ENCODE results near the gene ZSCAN21. TPM values are rescaled to one million over a fixed set of nuclear protein-coding genes. Genes with fewer than 3 reads are reported as not detected.

ZSCAN21 gene
- polyA plus RNA-seq, 2 of the 4 experiments (the other 2 are of a cell fraction): 9.1 to 18.3 TPM

DNA sequence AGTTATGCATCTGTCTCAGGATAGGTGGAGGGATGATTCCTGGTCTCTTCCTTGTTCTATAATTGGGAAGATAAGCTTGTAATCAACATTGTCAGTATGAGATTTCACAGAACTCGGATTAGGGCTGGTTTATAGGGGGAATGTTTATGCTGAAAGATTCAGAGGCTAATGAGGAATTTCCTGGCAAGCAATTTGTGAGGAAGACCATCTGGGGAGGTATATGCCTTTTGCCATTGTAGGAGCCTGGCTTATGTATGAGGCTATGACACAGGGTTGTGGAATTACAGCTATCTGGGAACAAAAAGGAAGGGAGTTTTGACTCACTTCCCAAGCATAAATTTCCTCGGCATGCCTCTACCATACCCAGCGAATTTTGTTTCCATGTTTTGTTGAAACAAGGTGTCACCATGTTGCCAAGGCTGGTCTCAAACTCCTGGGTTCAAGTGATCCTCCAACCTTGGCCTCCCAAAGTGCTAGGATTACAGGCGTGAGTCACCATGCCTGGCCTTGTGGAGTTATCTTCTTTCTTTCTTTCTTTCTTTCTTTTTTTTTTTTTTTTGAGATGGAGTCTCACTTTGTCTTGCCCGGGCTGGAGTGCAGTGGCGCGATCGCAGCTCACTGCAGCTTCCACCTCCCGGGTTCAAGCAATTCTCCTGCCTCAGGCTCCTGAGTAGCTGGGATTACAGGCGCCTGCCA lies 37.6 kb downstream of the ZSCAN21 start:
- no peak overlapping the region for H3K4me2 ChIP-seq
- H3K4me1 ChIP-seq: peaks cover 14% of the 10 kb centered on the region
- H3K4me3 ChIP-seq: no peak overlapping the region
- POLR2A ChIA-PET: interaction anchor here (0.6 to 4.8 kb wide), 2 partner anchors 14 to 93 kb away, joined by 3 to 46 read pairs; partner anchors contain the start of genes AP4M1 and MCM7
- FAIRE-seq (no peak), DNase-seq (ENCODE audit: low read depth in 1 of 2, low spot score in 1 of 2) (peak in 1 of 2 experiments; percentile 56), ATAC-seq (peak in 1 of 2 experiments; percentile 3; a peak in 1 of 6 replicates)
- CTCF ChIA-PET: interaction anchor here (0.6 to 1.9 kb wide), 2 partner anchors 15 to 78 kb away, joined by 3 to 4 read pairs; partner anchors contain the start of gene AP4M1
- H3K27ac ChIP-seq: 0 out of 6 replicates have a peak overlapping the region, but pooled peaks of 1 of the 2 experiments have one; percentile 23
- TF ChIP-seq RNF2 (IDR thresholded peaks at IDR 0.05; ENCODE audit: borderline replicate concordance, low read depth) (no peak), FOXS1 (CRISPR knock-in tag; IDR thresholded peaks at IDR 0.05) (no peak), TP53 (CRISPR knock-in tag; IDR thresholded peaks at IDR 0.05) (no peak), FOSL2 (IDR thresholded peaks at IDR 0.05) (no peak), FOSL2 (CRISPR knock-in tag; IDR thresholded peaks at IDR 0.05) (peak; percentile 34; the same call in 1 of the 2 replicates)
- TF ChIP-seq, protein P1, sequence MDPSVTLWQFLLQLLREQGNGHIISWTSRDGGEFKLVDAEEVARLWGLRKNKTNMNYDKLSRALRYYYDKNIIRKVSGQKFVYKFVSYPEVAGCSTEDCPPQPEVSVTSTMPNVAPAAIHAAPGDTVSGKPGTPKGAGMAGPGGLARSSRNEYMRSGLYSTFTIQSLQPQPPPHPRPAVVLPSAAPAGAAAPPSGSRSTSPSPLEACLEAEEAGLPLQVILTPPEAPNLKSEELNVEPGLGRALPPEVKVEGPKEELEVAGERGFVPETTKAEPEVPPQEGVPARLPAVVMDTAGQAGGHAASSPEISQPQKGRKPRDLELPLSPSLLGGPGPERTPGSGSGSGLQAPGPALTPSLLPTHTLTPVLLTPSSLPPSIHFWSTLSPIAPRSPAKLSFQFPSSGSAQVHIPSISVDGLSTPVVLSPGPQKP (IDR thresholded peaks at IDR 0.05; ENCODE audit: low read depth, low read length): no peak
- TF ChIP-seq, protein P2, sequence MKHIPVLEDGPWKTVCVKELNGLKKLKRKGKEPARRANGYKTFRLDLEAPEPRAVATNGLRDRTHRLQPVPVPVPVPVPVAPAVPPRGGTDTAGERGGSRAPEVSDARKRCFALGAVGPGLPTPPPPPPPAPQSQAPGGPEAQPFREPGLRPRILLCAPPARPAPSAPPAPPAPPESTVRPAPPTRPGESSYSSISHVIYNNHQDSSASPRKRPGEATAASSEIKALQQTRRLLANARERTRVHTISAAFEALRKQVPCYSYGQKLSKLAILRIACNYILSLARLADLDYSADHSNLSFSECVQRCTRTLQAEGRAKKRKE (CRISPR knock-in tag; IDR thresholded peaks at IDR 0.05; ENCODE audit: low read depth): no peak
- H3K9me3 ChIP-seq: no peaks in the 10 kb centered on the region
- WGBS (ENCODE audit: missing lambda C conversion rate): 70% methylated on average over 10 of the region's 10 CpGs

DNA sequence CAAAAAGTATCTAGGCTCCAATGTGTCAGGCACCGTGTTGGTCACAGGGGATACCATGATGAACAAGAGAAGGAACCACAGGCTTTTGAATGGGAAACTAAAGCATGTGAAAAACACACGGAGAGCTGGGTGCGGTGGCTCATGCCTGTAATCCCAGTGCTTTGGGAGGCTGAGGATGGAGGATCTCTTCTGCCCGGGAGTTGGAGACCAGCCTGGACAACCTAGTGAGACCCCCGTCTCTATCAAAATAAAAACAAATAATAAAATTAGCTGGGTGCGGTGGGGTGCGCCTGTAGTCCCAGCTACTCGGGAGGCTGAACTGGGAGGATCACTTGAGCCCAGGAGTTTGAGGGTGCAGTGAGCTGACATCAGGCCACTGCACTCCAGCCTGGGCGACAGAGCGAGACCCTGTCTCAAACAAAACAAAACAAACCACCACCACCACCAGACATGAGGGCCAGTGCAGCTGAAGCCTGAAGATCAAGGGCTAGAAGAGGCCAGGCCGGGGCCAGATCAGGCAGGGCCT lies 38.6 kb downstream of the ZSCAN21 start:
- DNase-seq (ENCODE audit: low read depth in 1 of 2, low spot score in 1 of 2) (no peak), ATAC-seq (no peak), FAIRE-seq (no peak)
- ChIA-PET POLR2A (interaction anchor here (0.6 to 4.8 kb wide), 3 partner anchors 13 to 341 kb away, joined by 3 to 46 read pairs (median 3); partner anchors contain the start of genes AP4M1, MCM7 and ZCWPW1), CTCF (interaction anchor here (0.6 to 1.9 kb wide), 3 partner anchors 14 to 95 kb away, joined by 3 to 4 read pairs (median 3); partner anchors contain the start of gene AP4M1)
- WGBS (ENCODE audit: missing lambda C conversion rate): 85% methylated on average over 11 of the region's 11 CpGs
- peak overlapping the region; percentile 69 for H3K4me3 ChIP-seq
- peak overlapping the region; percentile 88 to 94 for H3K27ac ChIP-seq
- peaks cover 14% of the 10 kb centered on the region for H3K4me1 ChIP-seq
- H3K4me2 ChIP-seq: peak overlapping the region; percentile 86
- no peak for TF ChIP-seq RARB (CRISPR knock-in tag; IDR thresholded peaks at IDR 0.05)
- no peak for TF ChIP-seq HDAC2 (IDR thresholded peaks at IDR 0.05)
- no peak for TF ChIP-seq EP300 (IDR thresholded peaks at IDR 0.05)
- TF ChIP-seq CHD2 (IDR thresholded peaks at IDR 0.05; ENCODE audit: low read length, partially characterized antibody): no peak
- TF ChIP-seq RCOR1 (IDR thresholded peaks at IDR 0.05; ENCODE audit: low read depth, low read length): no peak
- no peaks in the 10 kb centered on the region for H3K9me3 ChIP-seq

DNA sequence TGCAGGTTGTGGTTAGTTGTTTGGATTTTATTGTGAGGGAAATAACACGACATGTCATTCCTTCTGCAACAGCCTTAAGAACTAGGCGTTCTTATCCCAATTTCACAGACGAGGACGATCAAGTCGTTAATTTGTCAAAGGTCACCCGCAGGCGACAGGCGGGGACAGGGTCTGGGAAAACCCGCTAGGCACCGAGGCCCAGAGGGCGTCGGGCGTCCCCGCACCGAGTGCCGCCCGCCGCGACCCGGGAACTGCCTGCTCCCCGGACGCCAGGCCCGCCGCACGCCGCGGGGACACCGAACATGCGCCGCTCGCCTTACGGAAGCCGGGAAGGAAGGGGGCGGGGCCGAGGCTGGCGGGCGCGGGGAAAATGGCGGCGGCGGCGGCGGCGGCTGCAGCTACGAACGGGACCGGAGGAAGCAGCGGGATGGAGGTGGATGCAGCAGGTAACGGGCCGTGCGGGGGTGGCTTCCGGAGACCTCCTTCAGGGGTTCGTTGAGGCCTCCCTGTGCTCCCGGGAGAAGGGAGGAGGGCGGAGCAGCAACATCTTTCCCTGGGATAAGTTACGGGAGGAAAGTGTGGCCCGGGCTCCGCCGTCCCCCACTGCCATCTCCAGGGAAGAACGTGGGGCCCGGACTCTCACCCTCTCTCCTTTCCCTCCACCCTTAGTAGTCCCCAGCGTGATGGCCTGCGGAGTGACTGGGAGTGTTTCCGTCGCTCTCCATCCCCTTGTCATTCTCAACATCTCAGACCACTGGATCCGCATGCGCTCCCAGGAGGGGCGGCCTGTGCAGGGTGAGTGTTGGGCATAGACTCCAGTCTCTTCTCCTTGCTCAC lies 39.3 kb downstream of the ZSCAN21 start, which contains the start of gene COPS6:
Gene COPS6, plus strand, starts transcription at position 349 of the 837 bp plus-strand sequence. Its CDS starts 22 bp downstream, at position 371.
- Histone ChIP-seq H3K9me3 (no peaks in the 10 kb centered on the region), H3K4me1 (peaks cover 14% of the 10 kb centered on the region), H3K4me2 (peak within 1 kb of the TSS; percentile 86), H3K4me3 (peak within 1 kb of the TSS; percentile 69), H3K27ac (peak within 1 kb of the TSS; percentile 88 to 94)
- ATAC-seq: peak; percentile 41 to 44
- ChIA-PET POLR2A (interaction anchor here (0.6 to 4.8 kb wide), 3 partner anchors 13 to 340 kb away, joined by 3 to 46 read pairs (median 3); partner anchors contain the start of genes AP4M1, MCM7 and ZCWPW1), CTCF (interaction anchor here (1.0 to 1.9 kb wide), 2 partner anchors 13 to 95 kb away, joined by 3 to 4 read pairs; partner anchors contain the start of gene AP4M1)
- WGBS (ENCODE audit: missing lambda C conversion rate): 2% methylated on average over 29 of the region's 68 CpGs
- no peak for FAIRE-seq
- peak; percentile 69 to 88 for DNase-seq (ENCODE audit: low read depth in 1 of 2, low spot score in 1 of 2)
- TF ChIP-seq FOXS1 (CRISPR knock-in tag; IDR thresholded peaks at IDR 0.05) (peak; percentile 75; the same call in 1 of the 2 replicates), HDAC2 (IDR thresholded peaks at IDR 0.05) (peak; percentile 57; the same call in 1 of the 2 replicates), SMC3 (IDR thresholded peaks at IDR 0.05) (0 out of 3 replicates have a peak, but pooled peaks have one; percentile 9), CHD2 (IDR thresholded peaks at IDR 0.05; ENCODE audit: low read length, partially characterized antibody) (no peak), HOXB5 (CRISPR knock-in tag; IDR thresholded peaks at IDR 0.05) (peak; percentile 97), CBX2 (IDR thresholded peaks at IDR 0.05; ENCODE audit: borderline replicate concordance, low read depth) (no peak), HEYL (CRISPR knock-in tag; IDR thresholded peaks at IDR 0.05) (peak; percentile 76; the same call in 1 of the 2 replicates), TP53 (CRISPR knock-in tag; IDR thresholded peaks at IDR 0.05) (peak; percentile 95), HOXB13 (CRISPR knock-in tag; IDR thresholded peaks at IDR 0.05; ENCODE audit: low read depth) (peak; percentile 97), EHMT2 (IDR thresholded peaks at IDR 0.05; ENCODE audit: low read depth) (no peak), EP300 (IDR thresholded peaks at IDR 0.05) (no peak)
- TF ChIP-seq, protein P3, sequence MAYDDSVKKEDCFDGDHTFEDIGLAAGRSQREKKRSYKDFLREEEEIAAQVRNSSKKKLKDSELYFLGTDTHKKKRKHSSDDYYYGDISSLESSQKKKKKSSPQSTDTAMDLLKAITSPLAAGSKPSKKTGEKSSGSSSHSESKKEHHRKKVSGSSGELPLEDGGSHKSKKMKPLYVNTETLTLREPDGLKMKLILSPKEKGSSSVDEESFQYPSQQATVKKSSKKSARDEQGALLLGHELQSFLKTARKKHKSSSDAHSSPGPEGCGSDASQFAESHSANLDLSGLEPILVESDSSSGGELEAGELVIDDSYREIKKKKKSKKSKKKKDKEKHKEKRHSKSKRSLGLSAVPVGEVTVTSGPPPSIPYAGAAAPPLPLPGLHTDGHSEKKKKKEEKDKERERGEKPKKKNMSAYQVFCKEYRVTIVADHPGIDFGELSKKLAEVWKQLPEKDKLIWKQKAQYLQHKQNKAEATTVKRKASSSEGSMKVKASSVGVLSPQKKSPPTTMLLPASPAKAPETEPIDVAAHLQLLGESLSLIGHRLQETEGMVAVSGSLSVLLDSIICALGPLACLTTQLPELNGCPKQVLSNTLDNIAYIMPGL (CRISPR knock-in tag; IDR thresholded peaks at IDR 0.05; ENCODE audit: borderline replicate concordance): peak; percentile 87
- TF ChIP-seq, protein P4, sequence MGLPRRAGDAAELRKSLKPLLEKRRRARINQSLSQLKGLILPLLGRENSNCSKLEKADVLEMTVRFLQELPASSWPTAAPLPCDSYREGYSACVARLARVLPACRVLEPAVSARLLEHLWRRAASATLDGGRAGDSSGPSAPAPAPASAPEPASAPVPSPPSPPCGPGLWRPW (IDR thresholded peaks at IDR 0.05): no peak
- TF ChIP-seq, protein P5, sequence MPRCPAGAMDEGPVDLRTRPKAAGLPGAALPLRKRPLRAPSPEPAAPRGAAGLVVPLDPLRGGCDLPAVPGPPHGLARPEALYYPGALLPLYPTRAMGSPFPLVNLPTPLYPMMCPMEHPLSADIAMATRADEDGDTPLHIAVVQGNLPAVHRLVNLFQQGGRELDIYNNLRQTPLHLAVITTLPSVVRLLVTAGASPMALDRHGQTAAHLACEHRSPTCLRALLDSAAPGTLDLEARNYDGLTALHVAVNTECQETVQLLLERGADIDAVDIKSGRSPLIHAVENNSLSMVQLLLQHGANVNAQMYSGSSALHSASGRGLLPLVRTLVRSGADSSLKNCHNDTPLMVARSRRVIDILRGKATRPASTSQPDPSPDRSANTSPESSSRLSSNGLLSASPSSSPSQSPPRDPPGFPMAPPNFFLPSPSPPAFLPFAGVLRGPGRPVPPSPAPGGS (IDR thresholded peaks at IDR 0.05): peak; percentile 86; the same call in 2 of the 3 replicates
- TF ChIP-seq, protein P6, sequence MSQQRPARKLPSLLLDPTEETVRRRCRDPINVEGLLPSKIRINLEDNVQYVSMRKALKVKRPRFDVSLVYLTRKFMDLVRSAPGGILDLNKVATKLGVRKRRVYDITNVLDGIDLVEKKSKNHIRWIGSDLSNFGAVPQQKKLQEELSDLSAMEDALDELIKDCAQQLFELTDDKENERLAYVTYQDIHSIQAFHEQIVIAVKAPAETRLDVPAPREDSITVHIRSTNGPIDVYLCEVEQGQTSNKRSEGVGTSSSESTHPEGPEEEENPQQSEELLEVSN (IDR thresholded peaks at IDR 0.05; ENCODE audit: borderline replicate concordance, low read depth): peak; percentile 96
